HUES6 (cell line): ENCODE data around the gene GLIS2.

Source experiments
- H3K27ac ChIP-seq: 2 replicates; pipeline ENCODE4 v1.7.0; 2013; ENCODE audit warnings: low read depth, mild to moderate bottlenecking, low read length, inconsistent platforms
- H3K27me3 ChIP-seq: 2 replicates; pipeline ENCODE4 v1.6.1; 2013; ENCODE audit warnings: low read length; ENCODE audit not compliant: control insufficient read depth, insufficient read depth
- H3K36me3 ChIP-seq: 2 replicates; pipeline ENCODE4 v1.6.1; 2013; ENCODE audit warnings: low read length; ENCODE audit not compliant: control insufficient read depth, insufficient read depth
- H3K4me1 ChIP-seq: 2 replicates; pipeline ENCODE4 v1.6.1; 2013; ENCODE audit warnings: low read length; ENCODE audit not compliant: control insufficient read depth, insufficient read depth
- H3K4me3 ChIP-seq: 2 replicates; pipeline ENCODE4 v1.5.1; 2013; ENCODE audit warnings: low read depth, low read length
- H3K9ac ChIP-seq: one replicate; pipeline ENCODE4 v1.6.1; 2013; ENCODE audit warnings: mild to moderate bottlenecking, low read length
- H3K9me3 ChIP-seq: 2 replicates; pipeline ENCODE4 v1.6.1; 2013; ENCODE audit warnings: low read depth, low read length; ENCODE audit not compliant: control insufficient read depth, insufficient read depth

The GLIS2 gene

DNA sequence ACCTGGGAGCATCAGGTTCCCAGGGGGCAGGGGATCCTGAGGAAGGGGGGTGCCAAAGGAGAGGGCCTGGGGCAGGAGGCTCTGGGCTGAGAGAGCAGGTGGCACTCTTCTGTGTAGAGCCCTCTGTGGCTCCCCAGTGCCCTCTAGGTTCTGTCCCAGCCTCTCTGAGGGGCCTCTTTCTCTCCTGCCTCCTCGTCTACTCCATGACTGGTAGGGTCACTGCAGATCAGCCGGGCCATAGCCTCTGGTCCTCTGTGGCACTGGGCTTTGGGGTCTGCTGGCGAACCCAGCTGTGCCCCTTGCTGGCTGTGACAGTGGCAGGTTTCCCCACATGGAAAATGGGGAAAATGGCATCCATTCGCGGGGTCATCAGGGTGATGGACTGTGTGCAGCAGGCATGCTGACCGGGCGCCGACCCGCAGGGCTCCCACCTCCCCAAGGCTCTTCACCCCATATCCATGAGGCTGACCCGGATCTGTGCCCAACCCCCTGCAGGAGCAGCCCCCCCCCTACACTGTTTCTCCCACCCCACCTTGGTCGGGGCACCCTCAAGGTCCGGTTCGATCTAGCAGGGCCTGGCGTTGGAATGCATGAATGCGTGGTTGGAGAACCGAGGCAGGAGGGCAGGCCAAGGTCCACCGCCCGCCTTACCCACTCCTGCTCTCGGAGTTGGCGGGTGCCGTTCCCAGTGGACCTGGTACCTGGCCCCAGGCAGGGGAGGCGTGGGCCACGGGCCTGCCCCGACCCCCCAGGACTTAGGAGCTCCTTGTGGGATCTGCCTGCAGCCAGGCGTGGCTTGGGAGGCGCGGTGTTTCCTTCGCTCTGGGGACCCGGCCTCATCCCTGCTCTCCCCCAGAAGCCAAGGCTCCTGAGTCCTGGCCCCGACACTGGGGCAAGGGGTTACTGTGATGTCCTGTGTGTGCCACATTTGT is 6.5 kb downstream of the GLIS2 start:
- Histone ChIP-seq H3K9me3 (no peaks in the 10 kb centered on the region), H3K4me3 (no peak overlapping the region), H3K27me3 (no peaks in the 10 kb centered on the region), H3K4me1 (peaks cover 56% of the 10 kb centered on the region), H3K27ac (no peak overlapping the region), H3K36me3 (no peaks in the 10 kb centered on the region), H3K9ac (no peak overlapping the region)

DNA sequence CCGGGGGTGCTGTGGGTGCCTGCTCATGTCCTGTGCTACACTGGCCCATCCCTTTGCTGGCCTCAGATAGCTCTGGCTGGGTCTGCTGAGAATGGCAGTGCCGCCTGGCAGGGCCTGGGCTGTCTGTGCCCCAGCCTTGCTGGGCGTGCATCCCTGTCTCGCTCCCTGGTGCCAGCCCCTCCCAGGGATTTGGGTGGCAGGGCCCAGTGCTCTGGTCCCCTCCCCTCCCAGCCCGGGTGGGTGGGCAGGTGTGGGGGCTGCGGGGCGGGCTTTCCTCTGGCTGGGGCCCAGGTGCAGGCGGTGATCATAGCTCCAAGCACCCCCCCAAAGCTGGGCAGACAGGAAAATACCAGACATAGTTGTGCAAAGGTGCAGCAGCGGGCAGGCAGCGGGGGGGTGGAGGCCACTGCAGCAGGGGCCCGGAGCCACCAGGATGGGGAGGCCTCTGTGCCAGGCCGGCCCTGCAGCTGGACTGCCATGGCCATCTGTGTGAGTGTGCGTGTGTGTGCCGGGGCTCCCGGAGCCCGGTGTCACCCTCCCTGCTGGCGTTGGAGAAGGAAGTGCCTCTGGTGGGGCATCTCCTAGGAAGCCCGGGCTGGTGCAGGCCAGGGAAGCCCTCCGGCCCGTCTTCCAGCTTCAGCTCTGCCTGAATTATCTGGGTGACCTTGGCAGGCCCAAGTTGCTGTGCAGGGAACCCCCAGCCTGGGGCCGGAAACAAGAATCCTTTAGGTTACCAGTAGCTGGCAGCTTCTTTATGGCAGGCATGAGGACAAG is 7.4 kb downstream of the GLIS2 start:
- no peak overlapping the region for H3K9ac ChIP-seq
- H3K27ac ChIP-seq, result no peak overlapping the region
- H3K4me1 ChIP-seq, result peaks cover 50% of the 10 kb centered on the region
- no peaks in the 10 kb centered on the region for H3K27me3 ChIP-seq
- H3K4me3 ChIP-seq, result no peak overlapping the region
- H3K9me3 ChIP-seq, result no peaks in the 10 kb centered on the region
- H3K36me3 ChIP-seq, result no peaks in the 10 kb centered on the region

DNA sequence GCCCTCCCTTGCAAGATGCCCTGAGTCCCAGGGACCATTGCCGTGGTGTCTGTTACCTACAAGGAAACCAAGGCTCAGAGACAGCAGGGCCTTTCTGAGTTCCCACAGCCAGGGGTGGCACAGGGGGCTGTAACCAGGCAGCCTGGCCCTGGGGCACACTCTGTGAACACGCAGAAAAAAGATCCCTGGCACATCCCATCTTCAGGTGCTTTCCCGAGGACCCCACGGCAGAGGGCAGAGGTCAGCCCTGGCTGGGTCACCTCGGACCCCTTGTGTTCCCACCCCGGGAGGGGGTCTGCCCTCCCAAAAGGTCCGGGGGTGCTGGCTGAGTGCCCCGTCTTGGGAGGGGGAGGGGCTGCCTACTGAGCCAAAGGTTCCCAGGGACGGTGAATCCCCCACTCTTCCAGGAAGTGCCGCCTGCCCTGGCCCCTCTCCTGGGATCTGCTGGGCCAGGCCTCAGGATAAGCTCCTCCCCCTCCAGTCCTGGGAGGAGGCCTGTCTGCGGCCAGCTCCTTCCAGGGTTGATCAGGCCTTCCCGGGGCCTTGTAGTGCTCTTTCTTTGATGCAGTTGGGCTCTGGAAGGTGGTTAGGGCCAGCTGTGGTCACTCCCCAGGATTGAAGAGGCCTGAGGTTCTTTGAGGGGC is 8.1 kb downstream of the GLIS2 start:
- Histone ChIP-seq H3K4me1 (peaks cover 50% of the 10 kb centered on the region), H3K4me3 (no peak overlapping the region)

DNA sequence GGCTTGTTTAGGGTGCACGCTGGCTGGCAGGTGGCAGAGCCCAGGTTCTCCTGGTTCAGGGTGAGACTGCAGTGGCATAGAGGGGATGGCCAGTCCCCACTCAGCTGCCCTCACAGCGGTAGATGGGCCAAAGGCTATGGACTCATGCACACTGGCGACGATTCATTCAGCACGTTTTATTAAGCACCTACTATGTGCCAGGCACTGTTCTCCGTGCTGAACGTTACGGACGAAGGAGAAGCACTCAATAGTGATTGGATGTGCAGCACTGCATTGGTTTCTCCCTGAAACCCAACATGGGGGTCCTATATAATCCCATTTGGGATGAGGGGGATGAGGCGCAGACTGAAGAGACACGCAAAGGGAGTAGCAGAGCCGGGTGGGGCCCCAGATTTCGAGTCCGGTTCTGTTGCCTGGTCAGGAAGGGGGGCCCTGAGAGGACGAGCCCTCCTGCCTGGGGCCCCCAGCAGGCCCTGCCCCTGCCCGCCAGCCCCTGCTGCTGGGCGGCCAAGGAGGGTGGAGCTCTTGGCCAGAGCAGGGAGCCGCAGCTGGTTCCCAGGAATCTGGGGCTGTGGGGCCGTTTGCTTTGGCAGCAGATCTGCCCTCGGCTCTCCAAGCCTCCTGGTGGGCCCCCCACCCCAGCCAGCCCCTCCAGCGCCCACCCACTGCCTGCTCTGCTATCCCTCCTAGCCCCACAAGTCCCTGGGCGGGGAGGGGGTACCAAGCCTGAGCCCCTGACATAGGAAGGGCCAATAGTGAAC is 8.8 kb downstream of the GLIS2 start:
- H3K9me3 ChIP-seq, result no peaks in the 10 kb centered on the region
- peaks cover 44% of the 10 kb centered on the region for H3K4me1 ChIP-seq
- no peaks in the 10 kb centered on the region for H3K27me3 ChIP-seq
- no peaks in the 10 kb centered on the region for H3K36me3 ChIP-seq
- no peak overlapping the region for H3K27ac ChIP-seq
- H3K9ac ChIP-seq, result no peak overlapping the region
- H3K4me3 ChIP-seq, result no peak overlapping the region

More for the DNA sequence above, 8.1 kb downstream of the GLIS2 start:
- Histone ChIP-seq H3K27ac (no peak overlapping the region), H3K9ac (no peak overlapping the region), H3K9me3 (no peaks in the 10 kb centered on the region), H3K27me3 (no peaks in the 10 kb centered on the region), H3K36me3 (no peaks in the 10 kb centered on the region)

DNA sequence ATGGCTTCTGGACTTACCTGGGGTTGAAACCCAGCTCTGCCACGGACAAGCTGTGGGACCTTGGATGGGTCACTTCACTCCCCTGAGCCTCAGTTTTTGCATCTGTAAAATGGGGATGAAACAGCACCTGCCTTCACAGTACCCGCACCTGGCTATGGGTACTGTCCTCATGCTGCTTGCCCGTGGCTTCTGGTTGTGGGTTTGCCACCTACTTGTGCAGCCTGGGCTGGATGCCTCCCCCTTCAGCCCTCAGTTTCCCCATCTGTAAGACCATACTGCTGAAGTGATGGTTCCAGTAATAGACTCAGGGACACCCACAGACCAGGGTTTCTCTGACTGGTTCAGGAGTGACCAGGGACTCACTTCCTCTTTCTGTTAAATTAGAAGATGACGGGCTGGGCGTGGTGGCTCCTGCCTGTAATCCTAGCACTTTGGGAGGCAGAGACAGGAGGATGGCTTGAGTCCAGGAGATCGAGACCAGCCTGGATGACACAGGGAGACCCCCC is 9.4 kb downstream of the GLIS2 start:
- no peaks in the 10 kb centered on the region for H3K36me3 ChIP-seq
- H3K4me3 ChIP-seq, result no peak overlapping the region
- H3K27me3 ChIP-seq, result no peaks in the 10 kb centered on the region
- no peak overlapping the region for H3K9ac ChIP-seq
- H3K9me3 ChIP-seq, result no peaks in the 10 kb centered on the region
- H3K27ac ChIP-seq, result no peak overlapping the region
- peaks cover 38% of the 10 kb centered on the region for H3K4me1 ChIP-seq

DNA sequence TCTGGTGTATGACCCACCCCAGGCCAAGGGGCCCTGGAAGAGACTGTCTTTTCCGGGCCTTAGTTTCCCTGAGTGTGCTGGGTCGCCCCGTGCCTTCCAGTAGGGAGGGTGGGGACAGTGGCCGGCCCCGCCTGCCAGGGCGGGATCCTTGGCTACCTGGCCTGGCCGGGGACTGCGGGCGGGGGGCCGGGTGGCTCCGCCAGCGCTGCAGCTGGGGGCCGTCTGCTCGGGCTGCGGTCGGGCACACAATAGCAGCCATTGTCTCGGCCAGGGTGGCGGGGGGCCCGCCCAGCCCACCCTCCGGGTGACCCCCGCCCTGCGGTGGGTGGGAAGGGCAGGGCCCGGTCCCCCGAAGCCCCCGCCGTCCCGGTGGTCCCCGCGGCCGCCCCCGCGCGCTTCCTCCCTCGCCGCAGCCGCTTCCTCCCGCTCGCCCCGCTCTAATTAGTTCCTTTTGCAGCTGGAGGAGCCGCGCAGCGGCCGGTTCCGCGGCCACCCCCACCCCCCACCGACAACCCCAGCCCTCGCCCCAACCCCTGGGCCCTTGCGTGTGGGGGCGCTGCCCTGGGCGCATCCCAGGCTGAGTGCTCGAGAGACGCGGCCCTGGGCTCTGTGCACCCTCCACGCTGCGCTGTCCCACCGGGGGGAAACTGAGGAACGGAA is 11.6 kb downstream of the GLIS2 start:
- 0 out of 2 replicates have a peak, but pooled peaks cover 2% of the 10 kb centered on the region for H3K9me3 ChIP-seq
- H3K27me3 ChIP-seq, result no peaks in the 10 kb centered on the region
- H3K36me3 ChIP-seq, result peaks cover 6% of the 10 kb centered on the region; the same call in 1 of the 2 replicates
- H3K4me3 ChIP-seq, result peak overlapping the region; percentile 62
- peaks cover 32% of the 10 kb centered on the region for H3K4me1 ChIP-seq
- H3K9ac ChIP-seq, result peak overlapping the region; percentile 61
- H3K27ac ChIP-seq, result 0 out of 2 replicates have a peak overlapping the region, but pooled peaks have one; percentile 40

DNA sequence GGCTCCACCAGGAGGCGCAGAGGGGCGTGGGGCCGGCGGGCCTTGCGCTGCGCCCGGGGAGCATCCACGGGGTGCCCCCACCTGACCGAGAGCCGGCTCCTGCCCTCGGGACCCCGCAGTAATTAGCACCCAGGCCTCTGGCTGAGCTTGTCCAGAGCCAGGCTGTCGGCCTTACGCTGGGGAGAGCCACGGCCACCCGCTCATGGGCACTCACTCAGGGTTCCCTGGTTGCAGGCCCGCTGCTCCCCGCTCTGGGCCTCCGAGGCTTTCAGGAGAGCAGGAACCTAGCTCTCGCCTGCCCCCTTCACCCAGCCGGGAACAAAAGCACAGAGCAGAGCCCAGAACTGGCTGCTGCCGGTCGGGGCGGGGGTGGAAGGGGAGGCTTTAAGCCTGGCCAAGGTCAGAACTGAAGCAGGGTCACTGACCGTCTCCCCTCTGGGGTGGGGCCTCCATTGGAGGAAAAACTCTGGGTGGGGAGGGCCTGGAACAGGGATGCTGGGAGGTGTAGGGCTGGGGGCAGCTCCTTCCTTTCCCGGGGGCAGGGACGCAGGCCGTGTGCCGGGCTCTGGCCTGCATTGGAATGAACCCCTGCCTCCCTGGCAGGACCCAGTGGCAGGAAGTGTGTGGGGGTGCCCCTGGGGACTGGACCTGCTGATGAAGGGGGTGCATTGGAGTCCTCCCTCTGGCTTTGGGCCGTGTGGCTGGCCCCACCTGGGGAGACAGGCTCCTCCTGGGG is 12.3 kb downstream of the GLIS2 start:
- Histone ChIP-seq H3K4me3 (peak overlapping the region; percentile 62), H3K36me3 (peaks cover 10% of the 10 kb centered on the region; the same call in 1 of the 2 replicates), H3K9ac (peak overlapping the region; percentile 61), H3K27ac (0 out of 2 replicates have a peak overlapping the region, but pooled peaks have one; percentile 40), H3K27me3 (no peaks in the 10 kb centered on the region), H3K9me3 (0 out of 2 replicates have a peak, but pooled peaks cover 2% of the 10 kb centered on the region), H3K4me1 (peaks cover 29% of the 10 kb centered on the region)

DNA sequence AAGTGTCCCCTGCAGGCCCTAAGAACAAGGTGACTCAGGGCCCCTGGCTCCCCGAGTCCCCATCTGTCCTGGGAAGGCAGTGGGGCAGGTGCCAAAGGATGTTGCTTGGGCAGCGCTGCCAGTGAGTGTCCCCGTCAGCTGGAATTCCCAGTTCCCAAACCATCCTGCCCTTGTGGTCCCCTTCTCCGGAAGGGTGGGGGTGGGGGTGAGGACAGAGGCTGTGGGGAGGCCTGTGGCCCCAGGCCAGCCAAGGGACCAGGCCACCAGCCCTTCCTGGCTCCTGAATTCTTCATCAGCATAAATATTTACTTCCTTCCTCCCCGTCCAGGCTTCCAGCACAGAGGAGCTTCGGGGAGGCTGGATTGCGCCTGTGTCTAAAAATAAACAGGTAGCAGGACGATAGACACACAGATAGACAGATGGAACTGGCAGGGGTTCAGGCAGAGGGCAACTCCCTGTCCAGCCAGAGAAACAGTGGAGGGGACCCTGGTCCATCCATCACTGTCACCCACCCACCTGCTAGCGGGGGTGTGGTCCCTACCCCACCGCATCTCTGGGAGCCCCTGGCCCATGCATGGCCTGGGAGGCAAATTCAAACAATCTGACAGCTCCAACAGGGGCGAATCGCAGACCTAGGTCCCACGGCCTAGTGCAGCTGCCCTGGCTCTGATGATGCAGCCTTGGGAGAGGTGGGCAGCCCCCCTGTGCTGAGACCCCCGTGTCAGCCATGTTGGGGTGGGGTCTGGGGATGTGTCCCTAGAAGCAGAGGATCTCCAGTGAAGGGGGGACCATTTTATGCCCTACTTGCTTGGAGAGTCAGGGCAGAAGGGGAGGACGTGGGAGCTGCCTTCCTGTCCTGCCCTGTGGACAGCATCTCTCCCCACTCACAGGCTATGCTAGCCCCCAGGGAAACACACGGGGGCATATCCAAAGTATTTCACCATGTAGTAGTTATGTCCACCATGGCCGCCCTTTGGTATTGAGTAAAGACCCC is 13.2 kb downstream of the GLIS2 start:
- H3K27ac ChIP-seq, result 0 out of 2 replicates have a peak overlapping the region, but pooled peaks have one; percentile 40
- H3K4me3 ChIP-seq, result 0 out of 2 replicates have a peak overlapping the region, but pooled peaks have one; percentile 62
- peaks cover 21% of the 10 kb centered on the region for H3K4me1 ChIP-seq
- H3K27me3 ChIP-seq, result no peaks in the 10 kb centered on the region
- H3K36me3 ChIP-seq, result peaks cover 10% of the 10 kb centered on the region; the same call in 1 of the 2 replicates
- no peak overlapping the region for H3K9ac ChIP-seq
- 0 out of 2 replicates have a peak, but pooled peaks cover 2% of the 10 kb centered on the region for H3K9me3 ChIP-seq
